HCT116 (cell line): Measurements from ENCODE around the gene IL18RAP. TPM values are rescaled to one million over a fixed set of nuclear protein-coding genes. Genes with fewer than 3 reads are reported as not detected.

ENCODE experiments used
- ATAC-seq: fragments of 200-7000 bp; cut with Tn5 transposase; 2 replicates; pipeline ENCODE4 v1.9.1; 2020; ENCODE audit warnings: mild to moderate bottlenecking, moderate library complexity
- BruUV-seq: library from RNA; stranded (reverse); fragments of 400-500 nt; replicated peaks from 2 replicates; lab custom pipeline; 2021; lab: Mats Ljungman, UMichigan
- CTCF ChIA-PET: fragments of 300-600 bp; sonication (Branson Sonifier 250); formaldehyde crosslinking; loops from one replicate; lab custom pipeline; 2021; ENCODE audit warnings: antibody characterized with exemption; lab: Charles Lee
- POLR2A ChIA-PET: fragments of 300-600, 350-600 bp; sonication (Branson Sonifier 250); formaldehyde crosslinking; loops from one replicate; lab custom pipeline; 2021; ENCODE audit warnings: antibody characterized with exemption; lab: Charles Lee
- RAD21 ChIA-PET, 2 experiments: fragments of 300-600 bp; sonication (Branson Sonifier 250); formaldehyde crosslinking; loops; one replicate each; lab custom pipeline; 2023; ENCODE audit warnings: low total read pairs in 2 of 2; ENCODE audit not compliant: uncharacterized antibody in 2 of 2, unreplicated experiment in 2 of 2, low non-redundant PET in 1 of 2; lab: Charles Lee
- DNase-seq: peaks from one replicate; pipeline ENCODE4 v3.0.0-alpha.2; 2010; ENCODE audit warnings: low read depth, low spot score
- H2AFZ ChIP-seq: fragments of 200-600 bp; shearing (Covaris generic), sonication (generic); 2 replicates; pipeline ENCODE4 v1.6.1; 2017; ENCODE audit warnings: low read depth, mixed run types, mixed read lengths, antibody characterized with exemption, low read length; ENCODE audit not compliant: poor library complexity, severe bottlenecking
- H3K27ac ChIP-seq: 2 replicates; pipeline ENCODE4 v1.5.1; 2012; ENCODE audit warnings: low read depth, low read length
- H3K27me3 ChIP-seq: fragments of 200-600 bp; sonication (generic); 2 replicates; pipeline ENCODE4 v1.6.1; 2016; ENCODE audit warnings: mixed run types, low read length, mixed read lengths; ENCODE audit not compliant: insufficient read depth
- H3K36me3 ChIP-seq, 2 experiments: fragments of 200-500 bp in 1 of 2; fragments of 200-600 bp in 1 of 2; sonication (Bioruptor generic) in 1 of 2; sonication (generic) in 1 of 2; 2 replicates each; pipeline versions ENCODE4 v1.5.1 to v1.6.1; 2014 to 2016; ENCODE audit warnings: low read length in 2 of 2, inconsistent platforms in 1 of 2, mixed read lengths in 1 of 2, mixed run types in 1 of 2; ENCODE audit not compliant: insufficient read depth in 2 of 2, control insufficient read depth in 1 of 2
- H3K4me1 ChIP-seq, 2 experiments: fragments of 200-600 bp in 1 of 2; sonication (generic) in 1 of 2; 2 replicates each; pipeline versions ENCODE4 v1.5.1 to v1.6.1; 2012 to 2017; ENCODE audit warnings: low read length in 2 of 2, inconsistent platforms in 1 of 2, mild to moderate bottlenecking in 1 of 2, mixed read lengths in 1 of 2, mixed run types in 1 of 2, moderate library complexity in 1 of 2; ENCODE audit not compliant: insufficient read depth in 2 of 2, control insufficient read depth in 1 of 2
- H3K4me2 ChIP-seq: fragments of 200-600 bp; sonication (generic); 2 replicates; pipeline ENCODE4 v1.6.1; 2017; ENCODE audit warnings: mixed run types, low read length, mixed read lengths
- H3K4me3 ChIP-seq, 2 experiments: fragments of 200-600 bp in 1 of 2; sonication (generic) in 1 of 2; replicated peaks in 1 of 2; 2 replicates each; pipeline ENCODE4 v1.5.1; 2011 to 2016; ENCODE audit warnings: low read length in 2 of 2, control low read depth in 1 of 2, low read depth in 1 of 2, mild to moderate bottlenecking in 1 of 2, mixed read lengths in 1 of 2, mixed run types in 1 of 2
- H3K79me2 ChIP-seq: fragments of 200-600 bp; sonication (generic); 2 replicates; pipeline ENCODE4 v1.6.1; 2017; ENCODE audit warnings: mild to moderate bottlenecking, mixed run types, low read length, moderate library complexity, mixed read lengths; ENCODE audit not compliant: insufficient read depth
- H3K9ac ChIP-seq: fragments of 200-600 bp; sonication (generic); 2 replicates; pipeline ENCODE4 v1.6.1; 2016; ENCODE audit warnings: low read length, mixed read lengths
- H3K9me2 ChIP-seq: fragments of 200-600 bp; sonication (generic), shearing (Covaris generic); 2 replicates; pipeline ENCODE4 v1.6.1; 2017; ENCODE audit warnings: mixed run types, mild to moderate bottlenecking, moderate library complexity; ENCODE audit not compliant: insufficient read depth
- H3K9me3 ChIP-seq, 2 experiments: fragments of 200-500 bp in 1 of 2; fragments of 200-600 bp in 1 of 2; sonication (Bioruptor generic) in 1 of 2; sonication (generic) in 1 of 2; 2 replicates each; pipeline ENCODE4 v1.6.1; 2014 to 2017; ENCODE audit warnings: low read length in 2 of 2, mixed read lengths in 2 of 2, inconsistent platforms in 1 of 2, low read depth in 1 of 2, mild to moderate bottlenecking in 1 of 2, mixed run types in 1 of 2, moderate library complexity in 1 of 2; ENCODE audit not compliant: control insufficient read depth in 1 of 2, insufficient read depth in 1 of 2
- H4K20me1 ChIP-seq: fragments of 200-600 bp; sonication (generic), shearing (Covaris generic); 2 replicates; pipeline ENCODE4 v1.6.1; 2017; ENCODE audit warnings: mixed run types, mild to moderate bottlenecking, moderate library complexity; ENCODE audit not compliant: insufficient read depth
- CEBPB ChIP-seq: IDR thresholded peaks from 2 replicates; pipeline ENCODE4 v1.6.1; 2012; ENCODE audit warnings: low read depth
- EGR1 ChIP-seq: IDR thresholded peaks from 2 replicates; pipeline ENCODE4 v1.6.1; 2012; ENCODE audit warnings: low read depth
- EZH2 ChIP-seq: fragments of 200-600 bp; sonication (generic); IDR thresholded peaks from 2 replicates; pipeline ENCODE4 v1.6.1; 2017; ENCODE audit warnings: antibody characterized with exemption, mixed run types
- FOSL1 ChIP-seq: IDR thresholded peaks from 2 replicates; pipeline ENCODE4 v1.6.1; 2012; ENCODE audit warnings: low read depth
- JUND ChIP-seq: IDR thresholded peaks from 2 replicates; pipeline ENCODE4 v1.6.1; 2012
- POLR2A ChIP-seq: IDR thresholded peaks from 2 replicates; pipeline ENCODE4 v1.7.0; 2011; ENCODE audit warnings: borderline replicate concordance; ENCODE audit not compliant: insufficient read depth, insufficient read length; ENCODE audit errors: extremely low read depth
- POLR2AphosphoS5 ChIP-seq: IDR thresholded peaks from 2 replicates; pipeline ENCODE4 v1.6.1; 2011; ENCODE audit warnings: mild to moderate bottlenecking, low read depth, low read length, moderate library complexity
- SP1 ChIP-seq: IDR thresholded peaks from 2 replicates; pipeline ENCODE4 v1.6.1; 2012; ENCODE audit warnings: low read depth
- TCF7L2 ChIP-seq: IDR thresholded peaks from 2 replicates; pipeline ENCODE4 v1.7.0; 2011; ENCODE audit warnings: borderline replicate concordance, inconsistent platforms; ENCODE audit not compliant: insufficient read depth, insufficient read length; ENCODE audit errors: extremely low read depth
- ZFX ChIP-seq: fragments of 450-650 bp; IDR thresholded peaks from 2 replicates; pipeline ENCODE4 v1.6.1; 2017
- ZNF274 ChIP-seq: fragments of 200-500 bp; sonication (Bioruptor generic); IDR thresholded peaks from 2 replicates; pipeline ENCODE4 v1.6.1; 2014; ENCODE audit warnings: mild to moderate bottlenecking, low read depth, low read length, inconsistent platforms
- intact Hi-C: fragments of 100-400 bp; cut with micrococcal nuclease; formaldehyde crosslinking; loops from 2 replicates; pipeline ENCODE4 v1.10.0; 2022
- total RNA-seq: library from RNA; stranded (reverse); gene quantifications from one replicate; pipeline ENCODE4 v1.2.1, GENCODE V29; 2021; ENCODE audit not compliant: unreplicated experiment
- TF ChIP-seq, protein P1 (sequence below): IDR thresholded peaks from 2 replicates; pipeline ENCODE4 v1.6.1; 2012; ENCODE audit warnings: low read depth
- TF ChIP-seq, protein P2 (sequence below), 3 experiments: fragments of 200-600 bp in 1 of 3; sonication (generic) in 1 of 3; IDR thresholded peaks in 2 of 3; conservative IDR thresholded peaks in 1 of 3; 2 replicates each; pipeline ENCODE4 v1.5.1; 2012 to 2017; ENCODE audit warnings: low read depth in 2 of 3, low read length in 2 of 3, antibody characterized with exemption in 1 of 3, borderline replicate concordance in 1 of 3, control low read depth in 1 of 3, mild to moderate bottlenecking in 1 of 3, mixed read lengths in 1 of 3, mixed run types in 1 of 3, moderate library complexity in 1 of 3; ENCODE audit not compliant: insufficient read depth in 1 of 3
- TF ChIP-seq, protein P3 (sequence below): IDR thresholded peaks from 2 replicates; pipeline ENCODE4 v1.6.1; 2011; ENCODE audit warnings: mild to moderate bottlenecking, low read length, moderate library complexity; ENCODE audit not compliant: insufficient replicate concordance; ENCODE audit errors: extremely low read depth
- TF ChIP-seq, protein P4 (sequence below): IDR thresholded peaks from 2 replicates; pipeline ENCODE4 v1.6.1; 2012

The IL18RAP gene
- total RNA-seq, 1 experiment from 2014 or later: not detected

GRCh38 chr2:102410952-102411351 is 12.0 kb upstream of the IL18RAP start:
- DNase-seq (no peak), ATAC-seq (no peak)
- Histone ChIP-seq H3K9me2 (no peaks in the 10 kb centered on the region), H3K27me3 (no peaks in the 10 kb centered on the region), H3K4me2 (no peak overlapping the region), H3K9ac (no peak overlapping the region), H4K20me1 (no peaks in the 10 kb centered on the region), H3K4me1 (no peaks in the 10 kb centered on the region), H3K36me3 (no peaks in the 10 kb centered on the region), H2AFZ (no peak overlapping the region), H3K9me3 (no peaks in the 10 kb centered on the region; a peak in 1 of 4 replicates), H3K27ac (no peak overlapping the region), H3K79me2 (no peaks in the 10 kb centered on the region)
- intact Hi-C loops: no loop called here
- ChIA-PET POLR2A (no interaction called here), CTCF (no interaction called here), RAD21 (no interaction called here)
- no TSS peak for BruUV-seq
- TF ChIP-seq CEBPB (no peak), FOSL1 (no peak), TCF7L2 (no peak), JUND (no peak), ZNF274 (no peak), EGR1 (no peak), ZFX (no peak), POLR2A (no peak), POLR2AphosphoS5 (no peak), EZH2 (no peak), SP1 (no peak)
- TF ChIP-seq, protein P1, sequence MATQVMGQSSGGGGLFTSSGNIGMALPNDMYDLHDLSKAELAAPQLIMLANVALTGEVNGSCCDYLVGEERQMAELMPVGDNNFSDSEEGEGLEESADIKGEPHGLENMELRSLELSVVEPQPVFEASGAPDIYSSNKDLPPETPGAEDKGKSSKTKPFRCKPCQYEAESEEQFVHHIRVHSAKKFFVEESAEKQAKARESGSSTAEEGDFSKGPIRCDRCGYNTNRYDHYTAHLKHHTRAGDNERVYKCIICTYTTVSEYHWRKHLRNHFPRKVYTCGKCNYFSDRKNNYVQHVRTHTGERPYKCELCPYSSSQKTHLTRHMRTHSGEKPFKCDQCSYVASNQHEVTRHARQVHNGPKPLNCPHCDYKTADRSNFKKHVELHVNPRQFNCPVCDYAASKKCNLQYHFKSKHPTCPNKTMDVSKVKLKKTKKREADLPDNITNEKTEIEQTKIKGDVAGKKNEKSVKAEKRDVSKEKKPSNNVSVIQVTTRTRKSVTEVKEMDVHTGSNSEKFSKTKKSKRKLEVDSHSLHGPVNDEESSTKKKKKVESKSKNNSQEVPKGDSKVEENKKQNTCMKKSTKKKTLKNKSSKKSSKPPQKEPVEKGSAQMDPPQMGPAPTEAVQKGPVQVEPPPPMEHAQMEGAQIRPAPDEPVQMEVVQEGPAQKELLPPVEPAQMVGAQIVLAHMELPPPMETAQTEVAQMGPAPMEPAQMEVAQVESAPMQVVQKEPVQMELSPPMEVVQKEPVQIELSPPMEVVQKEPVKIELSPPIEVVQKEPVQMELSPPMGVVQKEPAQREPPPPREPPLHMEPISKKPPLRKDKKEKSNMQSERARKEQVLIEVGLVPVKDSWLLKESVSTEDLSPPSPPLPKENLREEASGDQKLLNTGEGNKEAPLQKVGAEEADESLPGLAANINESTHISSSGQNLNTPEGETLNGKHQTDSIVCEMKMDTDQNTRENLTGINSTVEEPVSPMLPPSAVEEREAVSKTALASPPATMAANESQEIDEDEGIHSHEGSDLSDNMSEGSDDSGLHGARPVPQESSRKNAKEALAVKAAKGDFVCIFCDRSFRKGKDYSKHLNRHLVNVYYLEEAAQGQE: no peak
- TF ChIP-seq, protein P2, sequence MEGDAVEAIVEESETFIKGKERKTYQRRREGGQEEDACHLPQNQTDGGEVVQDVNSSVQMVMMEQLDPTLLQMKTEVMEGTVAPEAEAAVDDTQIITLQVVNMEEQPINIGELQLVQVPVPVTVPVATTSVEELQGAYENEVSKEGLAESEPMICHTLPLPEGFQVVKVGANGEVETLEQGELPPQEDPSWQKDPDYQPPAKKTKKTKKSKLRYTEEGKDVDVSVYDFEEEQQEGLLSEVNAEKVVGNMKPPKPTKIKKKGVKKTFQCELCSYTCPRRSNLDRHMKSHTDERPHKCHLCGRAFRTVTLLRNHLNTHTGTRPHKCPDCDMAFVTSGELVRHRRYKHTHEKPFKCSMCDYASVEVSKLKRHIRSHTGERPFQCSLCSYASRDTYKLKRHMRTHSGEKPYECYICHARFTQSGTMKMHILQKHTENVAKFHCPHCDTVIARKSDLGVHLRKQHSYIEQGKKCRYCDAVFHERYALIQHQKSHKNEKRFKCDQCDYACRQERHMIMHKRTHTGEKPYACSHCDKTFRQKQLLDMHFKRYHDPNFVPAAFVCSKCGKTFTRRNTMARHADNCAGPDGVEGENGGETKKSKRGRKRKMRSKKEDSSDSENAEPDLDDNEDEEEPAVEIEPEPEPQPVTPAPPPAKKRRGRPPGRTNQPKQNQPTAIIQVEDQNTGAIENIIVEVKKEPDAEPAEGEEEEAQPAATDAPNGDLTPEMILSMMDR (IDR thresholded peaks at IDR 0.05 in 2 of 3, conservative IDR thresholded peaks at IDR 0.05 in 1 of 3; ENCODE audit: borderline replicate concordance in 1 of 3, insufficient read depth in 1 of 3, low read depth in 2 of 3, low read length in 2 of 3): no peak
- TF ChIP-seq, protein P3, sequence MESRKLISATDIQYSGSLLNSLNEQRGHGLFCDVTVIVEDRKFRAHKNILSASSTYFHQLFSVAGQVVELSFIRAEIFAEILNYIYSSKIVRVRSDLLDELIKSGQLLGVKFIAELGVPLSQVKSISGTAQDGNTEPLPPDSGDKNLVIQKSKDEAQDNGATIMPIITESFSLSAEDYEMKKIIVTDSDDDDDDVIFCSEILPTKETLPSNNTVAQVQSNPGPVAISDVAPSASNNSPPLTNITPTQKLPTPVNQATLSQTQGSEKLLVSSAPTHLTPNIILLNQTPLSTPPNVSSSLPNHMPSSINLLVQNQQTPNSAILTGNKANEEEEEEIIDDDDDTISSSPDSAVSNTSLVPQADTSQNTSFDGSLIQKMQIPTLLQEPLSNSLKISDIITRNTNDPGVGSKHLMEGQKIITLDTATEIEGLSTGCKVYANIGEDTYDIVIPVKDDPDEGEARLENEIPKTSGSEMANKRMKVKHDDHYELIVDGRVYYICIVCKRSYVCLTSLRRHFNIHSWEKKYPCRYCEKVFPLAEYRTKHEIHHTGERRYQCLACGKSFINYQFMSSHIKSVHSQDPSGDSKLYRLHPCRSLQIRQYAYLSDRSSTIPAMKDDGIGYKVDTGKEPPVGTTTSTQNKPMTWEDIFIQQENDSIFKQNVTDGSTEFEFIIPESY: no peak
- TF ChIP-seq, protein P4, sequence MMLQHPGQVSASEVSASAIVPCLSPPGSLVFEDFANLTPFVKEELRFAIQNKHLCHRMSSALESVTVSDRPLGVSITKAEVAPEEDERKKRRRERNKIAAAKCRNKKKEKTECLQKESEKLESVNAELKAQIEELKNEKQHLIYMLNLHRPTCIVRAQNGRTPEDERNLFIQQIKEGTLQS: no peak
- TF ChIP-seq, all 23 proteins: peak for 0
- no peak overlapping the region for H3K4me3 ChIP-seq
